ENCODE data around the gene ACSS1.

- TF ChIP-seq EZH2 (IDR thresholded peaks at IDR 0.05), result no peak
- no peak for TF ChIP-seq POLR2AphosphoS5 (IDR thresholded peaks at IDR 0.05; ENCODE audit: borderline replicate concordance, low read depth, low read length)
Measured at GRCh38 chr20:25061103-25061799, 3.3 kb upstream of the ACSS1 start.

Measured in SK-N-MC (cell line).